DND-41 (cell line): ENCODE data around the gene MCC.

ENCODE experiments used
- EZH2 ChIP-seq: IDR thresholded peaks from 3 replicates; pipeline ENCODE4 v1.6.1; 2012; ENCODE audit warnings: borderline replicate concordance, low read depth, mild to moderate bottlenecking, moderate library complexity, low read length, inconsistent platforms; ENCODE audit not compliant: severe bottlenecking
- TF ChIP-seq, protein P1 (sequence below): IDR thresholded peaks from 2 replicates; pipeline ENCODE4 v1.5.1; 2012; ENCODE audit warnings: borderline replicate concordance, low read length, moderate library complexity, mild to moderate bottlenecking; ENCODE audit not compliant: poor library complexity, severe bottlenecking; ENCODE audit errors: extremely low read depth

DNA sequence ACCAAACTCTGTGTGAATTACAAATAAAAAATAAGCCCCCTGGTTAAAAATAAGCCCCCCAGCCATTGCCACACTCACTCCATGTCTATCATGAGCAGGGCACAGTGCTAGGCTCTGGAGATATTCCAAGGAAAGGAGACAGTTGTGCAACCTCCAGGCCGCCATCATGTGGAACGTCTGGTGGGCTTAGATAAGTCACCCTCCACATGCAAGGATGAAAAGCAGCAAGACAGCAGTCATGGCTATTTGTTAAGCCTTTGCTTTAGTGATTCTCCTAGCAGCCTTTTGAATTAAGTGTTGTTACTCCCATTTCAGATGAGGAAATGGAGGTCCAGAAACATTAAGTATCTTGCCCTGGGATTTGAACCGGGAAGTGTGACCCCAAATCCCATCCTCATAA, 416.9 kb downstream of the MCC start:
- TF ChIP-seq, protein P1, sequence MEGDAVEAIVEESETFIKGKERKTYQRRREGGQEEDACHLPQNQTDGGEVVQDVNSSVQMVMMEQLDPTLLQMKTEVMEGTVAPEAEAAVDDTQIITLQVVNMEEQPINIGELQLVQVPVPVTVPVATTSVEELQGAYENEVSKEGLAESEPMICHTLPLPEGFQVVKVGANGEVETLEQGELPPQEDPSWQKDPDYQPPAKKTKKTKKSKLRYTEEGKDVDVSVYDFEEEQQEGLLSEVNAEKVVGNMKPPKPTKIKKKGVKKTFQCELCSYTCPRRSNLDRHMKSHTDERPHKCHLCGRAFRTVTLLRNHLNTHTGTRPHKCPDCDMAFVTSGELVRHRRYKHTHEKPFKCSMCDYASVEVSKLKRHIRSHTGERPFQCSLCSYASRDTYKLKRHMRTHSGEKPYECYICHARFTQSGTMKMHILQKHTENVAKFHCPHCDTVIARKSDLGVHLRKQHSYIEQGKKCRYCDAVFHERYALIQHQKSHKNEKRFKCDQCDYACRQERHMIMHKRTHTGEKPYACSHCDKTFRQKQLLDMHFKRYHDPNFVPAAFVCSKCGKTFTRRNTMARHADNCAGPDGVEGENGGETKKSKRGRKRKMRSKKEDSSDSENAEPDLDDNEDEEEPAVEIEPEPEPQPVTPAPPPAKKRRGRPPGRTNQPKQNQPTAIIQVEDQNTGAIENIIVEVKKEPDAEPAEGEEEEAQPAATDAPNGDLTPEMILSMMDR, result no peak
- TF ChIP-seq EZH2, result no peak
